ENCODE measurements around the gene TSPAN31.

The TSPAN31 gene

DNA sequence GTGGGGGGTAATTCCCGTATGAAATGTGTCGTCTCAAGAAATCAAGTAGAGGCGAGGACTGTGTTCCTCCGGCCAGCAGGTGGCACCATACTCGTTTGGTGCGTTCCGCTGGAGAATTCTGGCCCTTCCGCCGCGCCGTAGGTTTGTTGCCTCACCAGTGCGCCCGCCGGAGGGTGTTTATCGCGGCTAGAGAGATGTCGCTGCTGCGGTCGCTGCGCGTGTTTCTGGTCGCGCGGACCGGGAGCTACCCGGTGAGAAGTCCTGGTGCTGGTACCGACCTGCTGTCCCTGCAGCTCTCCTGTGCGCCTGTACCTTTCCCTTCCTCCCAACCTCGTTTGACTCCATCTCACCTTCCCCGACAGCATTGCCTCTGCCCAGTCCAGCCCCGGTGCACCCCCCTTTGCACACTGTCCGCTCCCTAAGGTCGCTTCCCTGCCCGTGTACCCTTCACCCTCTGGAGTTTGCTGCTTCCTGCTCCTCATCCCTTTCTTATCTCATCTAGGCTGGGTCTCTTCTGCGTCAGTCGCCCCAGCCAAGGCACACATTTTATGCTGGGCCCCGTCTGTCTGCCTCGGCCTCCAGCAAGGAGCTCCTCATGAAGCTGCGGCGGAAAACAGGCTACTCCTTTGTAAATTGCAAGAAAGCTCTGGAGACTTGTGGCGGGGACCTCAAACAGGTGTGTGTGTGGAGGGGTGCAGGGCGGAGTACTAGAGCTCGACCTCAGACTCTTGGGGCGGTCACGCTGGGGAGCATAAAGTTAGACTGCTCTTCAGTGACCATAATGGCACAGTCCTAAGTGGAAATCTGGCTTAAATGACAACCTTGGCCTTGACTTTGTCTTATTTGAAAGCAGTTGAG, 38.0 kb downstream of the TSPAN31 start, which contains the start of gene TSFM:
TSFM (plus strand) TSS at position 180 of the 858 bp plus-strand sequence; CDS start at position 195, 15 bp downstream.
- peak; percentile 82 for DNase-seq (ENCODE audit: low read depth, low spot score)

- no peak for DNase-seq (ENCODE audit: low read depth, low spot score)
Observed at GRCh38 chr12:57783466-57783801, 38.6 kb downstream of the TSPAN31 start.

GRCh38 chr12:57783861-57784260, 39.0 kb downstream of the TSPAN31 start:
- no peak for DNase-seq (ENCODE audit: low read depth, low spot score)

GRCh38 chr12:57793920-57794319, 49.1 kb downstream of the TSPAN31 start:
- DNase-seq (ENCODE audit: low read depth, low spot score) = no peak

GRCh38 chr12:57795354-57795753, 50.5 kb downstream of the TSPAN31 start:
- DNase-seq (ENCODE audit: low read depth, low spot score) = no peak

- no peak for DNase-seq (ENCODE audit: low read depth, low spot score)
Observed at GRCh38 chr12:57796996-57797395, 52.2 kb downstream of the TSPAN31 start.

GRCh38 chr12:57797933-57798332, 53.1 kb downstream of the TSPAN31 start:
- DNase-seq (ENCODE audit: low read depth, low spot score) = no peak
